ENCODE measurements around the gene GPD1L. TPM values are rescaled to one million over a fixed set of nuclear protein-coding genes. Genes with fewer than 3 reads are reported as not detected.

GPD1L gene
- total and polyA plus RNA-seq, 2 of the 4 experiments (the other 2 are of a cell fraction) = 3.9 to 7.9 TPM

GRCh38 chr3:32180141-32180784 lies 73.8 kb downstream of the GPD1L start:
- ChIA-PET CTCF (no interaction called here), POLR2A (ENCODE audit: unreplicated experiment) (no interaction called here)
- H3K14ac ChIP-seq (replicated peaks; ENCODE audit: low read depth, low read length) = no peak overlapping the region
- H4K91ac ChIP-seq (ENCODE audit: insufficient read depth, low read depth, low read length) = no peak overlapping the region
- H2AK9ac ChIP-seq (replicated peaks; ENCODE audit: low read depth, low read length, poor library complexity) = no peak overlapping the region
- H3K27me3 ChIP-seq (ENCODE audit: control insufficient read depth, insufficient read depth, low read length) = peaks cover 20% of the 10 kb centered on the region
- no peak for DNase-seq
- WGBS, 2 experiments (ENCODE audit: extremely low coverage in 2 of 2, insufficient read length in 1 of 2) = no CpG with 5 or more reads among the region's 7 CpGs
- H2AK5ac ChIP-seq (ENCODE audit: low read depth, low read length) = no peak overlapping the region
- no peaks in the 10 kb centered on the region for H3K9me1 ChIP-seq (ENCODE audit: insufficient read depth, low read length)
- no peaks in the 10 kb centered on the region for H4K20me1 ChIP-seq (ENCODE audit: insufficient read depth, low read length)
- H3K9ac ChIP-seq (ENCODE audit: low read depth, low read length) = no peak overlapping the region
- H4K5ac ChIP-seq (ENCODE audit: low read depth, low read length) = no peak overlapping the region
- TF ChIP-seq SMC3 (IDR thresholded peaks at IDR 0.05; ENCODE audit: low read depth, low read length) (no peak), NFE2L2 (IDR thresholded peaks at IDR 0.05; ENCODE audit: low read depth, low read length) (no peak), POLR2A (IDR thresholded peaks at IDR 0.05; ENCODE audit: low read depth, low read length) (no peak), USF2 (IDR thresholded peaks at IDR 0.05; ENCODE audit: low read depth, low read length) (no peak), RCOR1 (IDR thresholded peaks at IDR 0.05; ENCODE audit: insufficient replicate concordance, low read length) (no peak), MAFK (IDR thresholded peaks at IDR 0.05; ENCODE audit: low read depth, low read length) (no peak), CEBPB (IDR thresholded peaks at IDR 0.05; ENCODE audit: low read depth, low read length) (no peak), CHD1 (IDR thresholded peaks at IDR 0.05; ENCODE audit: low read depth, low read length) (no peak), CTCF (conservative IDR thresholded peaks at IDR 0.05; ENCODE audit: low read depth, low read length) (no peak), FOS (IDR thresholded peaks at IDR 0.05; ENCODE audit: low read depth, low read length) (no peak), RFX5 (IDR thresholded peaks at IDR 0.05; ENCODE audit: low read depth, low read length) (no peak), BHLHE40 (IDR thresholded peaks at IDR 0.05; ENCODE audit: low read depth, low read length) (no peak), MAZ (IDR thresholded peaks at IDR 0.05; ENCODE audit: borderline replicate concordance, low read depth, low read length) (no peak), MXI1 (IDR thresholded peaks at IDR 0.05; ENCODE audit: borderline replicate concordance, low read depth, low read length) (no peak), ELK1 (IDR thresholded peaks at IDR 0.05; ENCODE audit: borderline replicate concordance, low read depth, low read length) (no peak), RAD21 (IDR thresholded peaks at IDR 0.05; ENCODE audit: low read length) (no peak)
- no peaks in the 10 kb centered on the region for H3K36me3 ChIP-seq (ENCODE audit: control insufficient read depth, insufficient read depth, low read length)
- BruUV-seq (replicated peaks) = no TSS peak
- no peaks in the 10 kb centered on the region for H3K9me3 ChIP-seq (ENCODE audit: control insufficient read depth, insufficient read depth, low read length)
- no peaks in the 10 kb centered on the region for H3K4me1 ChIP-seq (ENCODE audit: control insufficient read depth, insufficient read depth, low read length)
- ATAC-seq (ENCODE audit: low read depth) = no peak
- H3K4me2 ChIP-seq (ENCODE audit: low read depth, low read length) = no peak overlapping the region
- no peak overlapping the region for H3K4ac ChIP-seq (ENCODE audit: low read depth, low read length)
- no peak overlapping the region for H3K4me3 ChIP-seq (ENCODE audit: insufficient read depth, low read depth, low read length)
- no peak overlapping the region for H2BK5ac ChIP-seq (ENCODE audit: low read depth, low read length, poor library complexity, severe bottlenecking)
- in situ Hi-C loops (cut with MboI; ENCODE audit: low sequenced_read_pairs) = no loop called here
- no peak overlapping the region for H2AFZ ChIP-seq (replicated peaks; ENCODE audit: low read length, poor library complexity)
- H4K8ac ChIP-seq (ENCODE audit: low read depth in 2 of 2, low read length in 2 of 2) = no peak overlapping the region
- no peaks in the 10 kb centered on the region for H3K79me1 ChIP-seq (ENCODE audit: low read depth in 1 of 2, low read length in 2 of 2)
- H3K27ac ChIP-seq (ENCODE audit: insufficient read depth, low read length) = no peak overlapping the region
- no peak overlapping the region for H3K23ac ChIP-seq (ENCODE audit: low read depth, low read length)
- H3K18ac ChIP-seq (ENCODE audit: low read depth, low read length) = no peak overlapping the region
- H2BK120ac ChIP-seq (ENCODE audit: low read depth, low read length) = no peak overlapping the region
- no peak overlapping the region for H2BK20ac ChIP-seq (ENCODE audit: low read depth, low read length)
- no peak overlapping the region for H3K56ac ChIP-seq (ENCODE audit: extremely low read depth, insufficient read depth, low read length)
- H2BK15ac ChIP-seq (ENCODE audit: low read depth, low read length) = no peak overlapping the region
- dilution Hi-C loops (cut with HindIII; ENCODE audit: low sequenced_read_pairs, unreplicated experiment) = no loop called here
- intact Hi-C loops (cut with micrococcal nuclease) = no loop called here
